GM10847 (cell line): ENCODE data around the gene IQCF5.

Experiments used
- POLR2A ChIP-seq: IDR thresholded peaks from 2 replicates; pipeline ENCODE4 v1.6.1; 2011; ENCODE audit not compliant: insufficient read length; ENCODE audit errors: extremely low read depth

IQCF5 gene

GRCh38 chr3:51874889-51875288, 512 bp downstream of the IQCF5 start:
- no peak for TF ChIP-seq POLR2A

- no peak for TF ChIP-seq POLR2A
Observed at GRCh38 chr3:51874411-51874810, 990 bp downstream of the IQCF5 start.

GRCh38 chr3:51873876-51874275, 1.5 kb downstream of the IQCF5 start:
- TF ChIP-seq POLR2A: no peak

GRCh38 chr3:51873253-51873766, 2.1 kb downstream of the IQCF5 start:
- TF ChIP-seq POLR2A: no peak

GRCh38 chr3:51869304-51869703, 6.1 kb downstream of the IQCF5 start:
- TF ChIP-seq POLR2A: no peak

- TF ChIP-seq POLR2A: no peak
Observed at GRCh38 chr3:51862886-51863285, 12.5 kb downstream of the IQCF5 start.

GRCh38 chr3:51860703-51861665, 14.4 kb downstream of the IQCF5 start, which contains the start of gene IQCF2:
IQCF2 (plus strand) TSS chr3:51861615; CDS start chr3:51861667, 52 bp downstream.
- no peak for TF ChIP-seq POLR2A

GRCh38 chr3:51845129-51845528, 30.3 kb downstream of the IQCF5 start:
- no peak for TF ChIP-seq POLR2A

- no peak for TF ChIP-seq POLR2A
Observed at GRCh38 chr3:51836606-51837005, 38.8 kb downstream of the IQCF5 start.

GRCh38 chr3:51830836-51831385, 44.5 kb downstream of the IQCF5 start:
- TF ChIP-seq POLR2A: no peak

GRCh38 chr3:51830345-51830744, 45.1 kb downstream of the IQCF5 start:
- TF ChIP-seq POLR2A: no peak

GRCh38 chr3:51828297-51828696, 47.1 kb downstream of the IQCF5 start:
- TF ChIP-seq POLR2A: no peak
